Neuronal stem cell (in vitro differentiated cells): ENCODE measurements around the gene ZGLP1.
A peak's percentile ranks its signal among the peaks of the same experiment; 100 is the strongest.

Source experiments
- DNase-seq: peaks from one replicate; pipeline ENCODE4 v3.0.0-alpha.2; 2013; ENCODE audit warnings: low spot score
- H2AFZ ChIP-seq: one replicate; pipeline ENCODE4 v1.6.1; 2013; ENCODE audit warnings: mild to moderate bottlenecking, low read length, inconsistent platforms
- H2AK5ac ChIP-seq: 2 replicates; pipeline ENCODE4 v1.6.1; 2013; ENCODE audit warnings: low read depth, mild to moderate bottlenecking, inconsistent platforms, low read length, moderate library complexity, mixed read lengths
- H2BK120ac ChIP-seq: 2 replicates; pipeline ENCODE4 v1.6.1; 2013; ENCODE audit warnings: low read depth, mild to moderate bottlenecking, inconsistent platforms, low read length, moderate library complexity, mixed read lengths
- H2BK12ac ChIP-seq: one replicate; pipeline ENCODE4 v1.6.1; 2013; ENCODE audit warnings: low read length, inconsistent platforms
- H2BK15ac ChIP-seq: 2 replicates; pipeline ENCODE4 v1.6.1; 2013; ENCODE audit warnings: mild to moderate bottlenecking, low read length, inconsistent platforms, mixed read lengths
- H2BK5ac ChIP-seq: one replicate; pipeline ENCODE4 v1.6.1; 2013; ENCODE audit warnings: inconsistent platforms, mild to moderate bottlenecking, low read length, moderate library complexity
- H3K14ac ChIP-seq: one replicate; pipeline ENCODE4 v1.6.1; 2013; ENCODE audit warnings: low read length, inconsistent platforms
- H3K18ac ChIP-seq: 2 replicates; pipeline ENCODE4 v1.6.1; 2013; ENCODE audit warnings: low read length, inconsistent platforms
- H3K23ac ChIP-seq: 2 replicates; pipeline ENCODE4 v1.6.1; 2013; ENCODE audit warnings: low read depth, mild to moderate bottlenecking, mixed read lengths, low read length, inconsistent platforms; ENCODE audit not compliant: poor library complexity
- H3K27ac ChIP-seq: replicated peaks from 3 replicates; pipeline ENCODE4 v1.5.1; 2013; ENCODE audit warnings: low read length, inconsistent platforms
- H3K27me3 ChIP-seq, 3 experiments: 2 replicates each; pipeline ENCODE4 v1.6.1; 2013; ENCODE audit warnings: low read length in 3 of 3, mild to moderate bottlenecking in 2 of 3, inconsistent platforms in 1 of 3, low read depth in 1 of 3, mixed read lengths in 1 of 3, moderate library complexity in 1 of 3; ENCODE audit not compliant: control insufficient read depth in 3 of 3, insufficient read depth in 3 of 3
- H3K36me3 ChIP-seq, 2 donors: replicated peaks in 1 of 2; 2 replicates each; pipeline ENCODE4 v1.6.1; 2013; ENCODE audit warnings: low read length in 2 of 2; ENCODE audit not compliant: control insufficient read depth in 2 of 2, insufficient read depth in 2 of 2
- H3K4ac ChIP-seq: 2 replicates; pipeline ENCODE4 v1.6.1; 2013; ENCODE audit warnings: inconsistent platforms, mild to moderate bottlenecking, low read length, moderate library complexity
- H3K4me1 ChIP-seq, 2 donors: 1 replicate in 1 of 2; 2 replicates in 1 of 2; pipeline ENCODE4 v1.6.1; 2013; ENCODE audit warnings: low read length in 2 of 2, low read depth in 1 of 2; ENCODE audit not compliant: control insufficient read depth in 2 of 2, insufficient read depth in 1 of 2
- H3K4me2 ChIP-seq: one replicate; pipeline ENCODE4 v1.6.1; 2013; ENCODE audit warnings: mild to moderate bottlenecking, low read length, inconsistent platforms; ENCODE audit not compliant: insufficient read depth, poor library complexity, severe bottlenecking
- H3K4me3 ChIP-seq, 2 donors: 2 replicates each; pipeline ENCODE4 v1.5.1; 2013; ENCODE audit warnings: low read length in 2 of 2, mild to moderate bottlenecking in 2 of 2, inconsistent platforms in 1 of 2, moderate library complexity in 1 of 2
- H3K79me1 ChIP-seq: one replicate; pipeline ENCODE4 v1.6.1; 2013; ENCODE audit warnings: low read depth, mild to moderate bottlenecking, inconsistent platforms, low read length, moderate library complexity
- H3K9ac ChIP-seq: one replicate; pipeline ENCODE4 v1.6.1; 2013; ENCODE audit warnings: mild to moderate bottlenecking, low read depth, low read length, inconsistent platforms; ENCODE audit not compliant: poor library complexity
- H3K9me3 ChIP-seq, 2 donors: replicated peaks in 1 of 2; 2 replicates each; pipeline versions ENCODE3 to v1.6.1; 2013; ENCODE audit warnings: low read length in 2 of 2, mild to moderate bottlenecking in 2 of 2, inconsistent platforms in 1 of 2, low read depth in 1 of 2, mixed read lengths in 1 of 2, moderate library complexity in 1 of 2; ENCODE audit not compliant: control insufficient read depth in 2 of 2, insufficient read depth in 1 of 2
- H4K8ac ChIP-seq: one replicate; pipeline ENCODE4 v1.6.1; 2013; ENCODE audit warnings: low read depth, mild to moderate bottlenecking, inconsistent platforms, low read length, moderate library complexity
- H4K91ac ChIP-seq: one replicate; pipeline ENCODE4 v1.6.1; 2013; ENCODE audit warnings: low read length, low read depth, mild to moderate bottlenecking, inconsistent platforms; ENCODE audit not compliant: poor library complexity
- WGBS, 2 donors: extraction: QIAGEN DNeasy Blood & Tissue Kit; methylation state at CpG; one replicate each; pipeline ENCODE4 v1.1.7; 2013; ENCODE audit warnings: missing lambda C conversion rate in 2 of 2, mixed read lengths in 1 of 2; ENCODE audit not compliant: insufficient read length in 2 of 2, insufficient replicate concordance in 1 of 2; ENCODE audit errors: extremely low coverage in 2 of 2; 5-methylcytosine and 5-hydroxymethylcytosine counted together

ZGLP1 gene

GRCh38 chr19:10285393-10285792 is 24.2 kb downstream of the ZGLP1 start:
- Histone ChIP-seq H3K9ac (peak overlapping the region; percentile 30), H4K8ac (no peak overlapping the region), H3K4ac (no peak overlapping the region), H3K4me3 (no peak overlapping the region), H3K18ac (no peak overlapping the region), H3K9me3 (peaks cover 0 to 7% of the 10 kb centered on the region in 2 donors), H3K27ac (no peak overlapping the region), H2BK120ac (no peak overlapping the region), H3K14ac (no peak overlapping the region), H2AFZ (no peak overlapping the region), H2BK5ac (no peak overlapping the region), H3K36me3 (peaks cover 0 to 47% of the 10 kb centered on the region in 2 donors), H3K27me3 (peaks cover 12 to 43% (median 21%) of the 10 kb centered on the region in 3 experiments), H2BK15ac (peak overlapping the region; percentile 81), H3K23ac (peak overlapping the region; percentile 75), H3K79me1 (no peaks in the 10 kb centered on the region), H4K91ac (no peak overlapping the region), H3K4me1 (peaks cover 8 to 16% of the 10 kb centered on the region in 2 donors), H3K4me2 (no peak overlapping the region), H2AK5ac (no peak overlapping the region), H2BK12ac (peak overlapping the region; percentile 63)
- no CpG with 5 or more reads among the region's 4 CpGs for WGBS, 2 donors
- DNase-seq = no peak

- WGBS, 2 donors = no CpG with 5 or more reads among the region's 13 CpGs
- Histone ChIP-seq H4K8ac (no peak overlapping the region), H3K79me1 (no peaks in the 10 kb centered on the region), H3K14ac (no peak overlapping the region), H2AFZ (no peak overlapping the region), H2AK5ac (peak overlapping the region; percentile 84), H3K4me2 (no peak overlapping the region), H4K91ac (no peak overlapping the region), H3K4me1 (peaks cover 3 to 13% of the 10 kb centered on the region in 2 donors), H3K18ac (no peak overlapping the region), H3K27ac (no peak overlapping the region), H2BK120ac (no peak overlapping the region), H3K4me3 (no peak overlapping the region), H2BK12ac (no peak overlapping the region), H3K27me3 (peaks cover 7 to 39% (median 17%) of the 10 kb centered on the region in 3 experiments), H3K9ac (peak overlapping the region; percentile 30), H3K9me3 (peaks cover 0 to 7% of the 10 kb centered on the region in 2 donors), H3K23ac (peak overlapping the region; percentile 75), H2BK15ac (peak overlapping the region; percentile 81), H3K36me3 (peaks cover 0 to 52% of the 10 kb centered on the region in 2 donors), H3K4ac (no peak overlapping the region), H2BK5ac (no peak overlapping the region)
- no peak for DNase-seq
Measured at GRCh38 chr19:10284960-10285278, 24.7 kb downstream of the ZGLP1 start.

- Histone ChIP-seq H3K23ac (peak overlapping the region; percentile 75), H2BK5ac (peak overlapping the region; percentile 75)
Measured at GRCh38 chr19:10284065-10284959, 25.3 kb downstream of the ZGLP1 start.

GRCh38 chr19:10283301-10284064 is 26.1 kb downstream of the ZGLP1 start:
- H3K36me3 ChIP-seq = peaks cover 0 to 63% of the 10 kb centered on the region in 2 donors
- no peak overlapping the region for H2AFZ ChIP-seq
- no peak overlapping the region for H3K18ac ChIP-seq
- peak overlapping the region; percentile 75 for H2AK5ac ChIP-seq
- H3K23ac ChIP-seq = peak overlapping the region; percentile 43
- no peak overlapping the region for H3K27ac ChIP-seq
- H3K4ac ChIP-seq = no peak overlapping the region
- no peak overlapping the region for H4K91ac ChIP-seq
- H3K4me1 ChIP-seq = peaks cover 0 to 7% of the 10 kb centered on the region in 2 donors
- no peak overlapping the region for H2BK120ac ChIP-seq
- H3K79me1 ChIP-seq = no peaks in the 10 kb centered on the region
- DNase-seq = no peak
- no CpG with 5 or more reads among the region's 23 CpGs for WGBS, 2 donors
- no peak overlapping the region for H3K14ac ChIP-seq
- peaks cover 0 to 7% of the 10 kb centered on the region in 2 donors for H3K9me3 ChIP-seq
- no peak overlapping the region for H3K4me2 ChIP-seq
- peak overlapping the region; percentile 75 for H2BK5ac ChIP-seq
- peaks cover 0 to 26% (median 9%) of the 10 kb centered on the region in 3 experiments for H3K27me3 ChIP-seq
- H2BK15ac ChIP-seq = peak overlapping the region; percentile 85
- H2BK12ac ChIP-seq = peak overlapping the region; percentile 63
- H3K9ac ChIP-seq = peak overlapping the region; percentile 4
- no peak overlapping the region for H3K4me3 ChIP-seq
- no peak overlapping the region for H4K8ac ChIP-seq

More at GRCh38 chr19:10284065-10284959, 25.3 kb downstream of the ZGLP1 start:
- Histone ChIP-seq H4K8ac (no peak overlapping the region), H3K14ac (no peak overlapping the region), H3K4me1 (peaks cover 3 to 10% of the 10 kb centered on the region in 2 donors), H2AK5ac (peak overlapping the region; percentile 84), H2AFZ (no peak overlapping the region), H3K9me3 (peaks cover 0 to 7% of the 10 kb centered on the region in 2 donors), H3K79me1 (no peaks in the 10 kb centered on the region), H2BK15ac (peak overlapping the region; percentile 81), H3K4me2 (no peak overlapping the region), H3K27ac (no peak overlapping the region), H3K4ac (no peak overlapping the region), H3K27me3 (peaks cover 2 to 34% (median 15%) of the 10 kb centered on the region in 3 experiments), H2BK12ac (peak overlapping the region; percentile 63), H3K4me3 (no peak overlapping the region), H2BK120ac (no peak overlapping the region), H3K9ac (peak overlapping the region; percentile 60), H3K18ac (peak overlapping the region; percentile 48), H4K91ac (no peak overlapping the region), H3K36me3 (peaks cover 0 to 58% of the 10 kb centered on the region in 2 donors)
- WGBS, 2 donors = no CpG with 5 or more reads among the region's 34 CpGs
- no peak for DNase-seq
